GM06990 (cell line): ENCODE data around the gene ARMC3.

ENCODE experiments used
- DNase-seq: peaks from one replicate; pipeline ENCODE4 v3.0.0-alpha.2; 2011; ENCODE audit not compliant: insufficient read length; ENCODE audit errors: extremely low read depth
- H3K27me3 ChIP-seq: replicated peaks from 2 replicates; pipeline ENCODE4 v1.6.0; 2011; ENCODE audit warnings: low read length; ENCODE audit not compliant: control insufficient read depth, insufficient read depth
- H3K36me3 ChIP-seq: 2 replicates; pipeline ENCODE4 v1.5.1; 2011; ENCODE audit warnings: low read length; ENCODE audit not compliant: control insufficient read depth, insufficient read depth
- H3K4me3 ChIP-seq: replicated peaks from 2 replicates; pipeline ENCODE4 v1.5.1; 2011; ENCODE audit warnings: low read depth, mild to moderate bottlenecking, control low read depth, low read length
- CTCF ChIP-seq: IDR thresholded peaks from 2 replicates; pipeline ENCODE4 v1.5.1; 2011; ENCODE audit warnings: low read length, control low read depth, mild to moderate bottlenecking, inconsistent platforms; ENCODE audit not compliant: insufficient read depth, poor library complexity, severe bottlenecking

The ARMC3 gene, protein sequence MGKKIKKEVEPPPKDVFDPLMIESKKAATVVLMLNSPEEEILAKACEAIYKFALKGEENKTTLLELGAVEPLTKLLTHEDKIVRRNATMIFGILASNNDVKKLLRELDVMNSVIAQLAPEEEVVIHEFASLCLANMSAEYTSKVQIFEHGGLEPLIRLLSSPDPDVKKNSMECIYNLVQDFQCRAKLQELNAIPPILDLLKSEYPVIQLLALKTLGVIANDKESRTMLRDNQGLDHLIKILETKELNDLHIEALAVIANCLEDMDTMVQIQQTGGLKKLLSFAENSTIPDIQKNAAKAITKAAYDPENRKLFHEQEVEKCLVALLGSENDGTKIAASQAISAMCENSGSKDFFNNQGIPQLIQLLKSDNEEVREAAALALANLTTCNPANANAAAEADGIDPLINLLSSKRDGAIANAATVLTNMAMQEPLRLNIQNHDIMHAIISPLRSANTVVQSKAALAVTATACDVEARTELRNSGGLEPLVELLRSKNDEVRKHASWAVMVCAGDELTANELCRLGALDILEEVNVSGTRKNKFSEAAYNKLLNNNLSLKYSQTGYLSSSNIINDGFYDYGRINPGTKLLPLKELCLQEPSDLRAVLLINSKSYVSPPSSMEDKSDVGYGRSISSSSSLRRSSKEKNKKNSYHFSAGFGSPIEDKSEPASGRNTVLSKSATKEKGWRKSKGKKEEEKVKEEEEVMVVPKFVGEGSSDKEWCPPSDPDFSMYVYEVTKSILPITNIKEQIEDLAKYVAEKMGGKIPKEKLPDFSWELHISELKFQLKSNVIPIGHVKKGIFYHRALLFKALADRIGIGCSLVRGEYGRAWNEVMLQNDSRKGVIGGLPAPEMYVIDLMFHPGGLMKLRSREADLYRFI

GRCh38 chr10:22927661-22928403 lies at the start of gene ARMC3:
ARMC3 (plus strand) TSS chr10:22928053; CDS start chr10:22931997, 3,944 bp downstream.
- Histone ChIP-seq H3K36me3 (no peaks in the 10 kb centered on the region), H3K27me3 (no peaks in the 10 kb centered on the region), H3K4me3 (peak within 1 kb of the TSS; percentile 49)
- DNase-seq, result peak; percentile 75
- no peak for TF ChIP-seq CTCF

GRCh38 chr10:22891797-22892196 lies 36.1 kb upstream of the ARMC3 start:
- no peak overlapping the region for H3K4me3 ChIP-seq
- no peaks in the 10 kb centered on the region for H3K36me3 ChIP-seq
- no peak for DNase-seq
- no peaks in the 10 kb centered on the region for H3K27me3 ChIP-seq
- no peak for TF ChIP-seq CTCF

DNA sequence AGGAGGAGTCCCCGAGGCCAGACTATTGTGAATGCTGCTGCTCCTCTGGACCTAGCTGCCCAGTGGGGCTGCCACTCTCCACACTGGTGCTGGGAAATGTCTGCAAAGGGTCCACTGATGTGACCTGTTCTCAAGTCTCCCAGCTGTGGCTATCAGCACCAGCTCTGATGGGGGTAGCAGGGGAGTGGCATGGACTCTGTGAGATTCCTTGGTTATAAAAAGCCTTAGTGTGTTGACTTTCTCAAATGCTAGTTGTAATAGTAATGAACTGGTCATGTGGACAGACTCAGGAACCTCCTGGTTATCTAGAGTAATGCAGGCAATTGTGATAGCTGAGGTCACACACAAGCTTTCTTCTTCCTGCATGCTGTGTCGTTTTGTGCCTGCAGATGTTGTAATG lies 34.1 kb upstream of the ARMC3 start:
- no peak for TF ChIP-seq CTCF
- no peak overlapping the region for H3K4me3 ChIP-seq
- H3K36me3 ChIP-seq, result no peaks in the 10 kb centered on the region
- H3K27me3 ChIP-seq, result no peaks in the 10 kb centered on the region
- no peak for DNase-seq

DNA sequence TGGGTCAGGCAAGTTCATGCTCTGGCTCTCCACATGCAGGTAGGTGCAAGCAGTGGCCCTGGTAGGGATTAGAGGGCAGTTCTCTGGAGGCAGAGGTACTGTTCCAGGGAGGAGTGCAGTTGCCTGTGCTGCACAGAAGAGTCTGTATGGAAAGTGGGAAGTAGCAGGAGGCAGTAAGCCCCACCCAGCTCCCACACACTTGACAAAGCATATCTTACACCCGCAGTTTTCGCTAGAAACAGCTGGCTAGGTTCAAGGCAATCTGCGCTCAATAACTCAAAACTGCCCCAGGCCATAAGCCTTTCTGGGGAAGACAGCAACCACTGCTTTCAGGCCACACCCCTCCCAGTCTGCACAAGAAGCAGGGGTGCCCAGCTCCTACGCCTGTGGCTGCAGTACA lies 33.1 kb upstream of the ARMC3 start:
- Histone ChIP-seq H3K27me3 (no peaks in the 10 kb centered on the region), H3K4me3 (no peak overlapping the region), H3K36me3 (no peaks in the 10 kb centered on the region)
- DNase-seq, result no peak
- no peak for TF ChIP-seq CTCF

GRCh38 chr10:22895252-22895651 lies 32.6 kb upstream of the ARMC3 start:
- Histone ChIP-seq H3K4me3 (no peak overlapping the region), H3K27me3 (no peaks in the 10 kb centered on the region), H3K36me3 (no peaks in the 10 kb centered on the region)
- no peak for DNase-seq
- TF ChIP-seq CTCF, result no peak
